ENCODE measurements around the gene P4HA1.

P4HA1 gene

DNA sequence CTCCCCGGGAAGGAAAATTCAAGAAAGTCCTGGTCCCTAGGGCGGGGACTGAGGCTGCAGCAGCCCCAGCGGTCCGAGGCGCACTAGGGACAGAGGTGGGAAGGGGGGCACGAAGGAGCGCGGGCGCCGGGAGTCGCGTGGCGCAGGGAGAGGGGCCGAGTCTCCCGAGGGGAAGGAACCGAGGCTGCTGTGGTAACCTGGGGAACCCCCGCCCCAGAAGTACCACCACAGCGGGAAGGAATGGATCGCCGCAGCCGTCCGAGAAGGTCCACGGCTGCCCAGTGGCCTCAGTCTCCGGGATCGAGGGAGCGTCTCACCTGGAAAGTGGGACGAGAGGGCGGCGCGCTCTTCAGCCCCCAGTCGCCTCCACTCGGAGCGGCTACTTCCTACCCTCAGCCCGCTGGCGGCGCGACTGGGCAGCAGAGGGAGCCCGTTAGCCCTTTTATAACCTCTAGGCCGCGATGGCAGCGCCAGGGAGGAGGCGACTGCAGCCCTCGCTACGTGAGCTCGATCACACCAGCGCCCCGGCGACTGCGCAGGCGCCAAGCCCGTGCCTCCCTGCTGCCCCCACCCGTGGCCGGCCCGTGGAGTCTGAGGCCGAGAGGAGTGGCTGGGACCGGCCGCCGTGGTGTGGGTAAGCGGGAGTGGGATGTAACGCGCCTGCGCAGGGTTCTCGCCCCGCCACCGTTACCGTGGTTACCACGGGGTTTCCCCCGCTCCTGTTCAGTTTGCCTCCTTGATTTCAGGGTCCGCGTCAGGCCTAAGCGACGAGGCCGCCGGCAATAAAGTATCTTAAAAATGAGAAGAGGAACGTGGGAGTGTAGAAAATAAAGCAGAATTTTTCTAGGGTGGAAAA is at the start of gene P4HA1:
Gene P4HA1, minus strand, starts transcription at position 418 of the 856 bp plus-strand sequence. CDS start 21,983 bp downstream, outside the sequence.
- H3K4me2 ChIP-seq: peak within 1 kb of the TSS; percentile 50
- H3K27me3 ChIP-seq (ENCODE audit: insufficient read depth, low read depth): no peaks in the 10 kb centered on the region
- no peak within 1 kb of the TSS for H3K4me3 ChIP-seq (IDR thresholded peaks at IDR 0.05; ENCODE audit: insufficient read depth, low read depth, low read length)
- H3K36me3 ChIP-seq (ENCODE audit: insufficient read depth): no peaks in the 10 kb centered on the region
- peak within 1 kb of the TSS; percentile 89 for H3K9ac ChIP-seq
- peak within 1 kb of the TSS; percentile 81 for H3K27ac ChIP-seq
- H3K4me1 ChIP-seq (ENCODE audit: low read depth, poor library complexity, severe bottlenecking): peaks cover 16% of the 10 kb centered on the region
- peak within 1 kb of the TSS; percentile 93 for H2AFZ ChIP-seq (ENCODE audit: low read depth)
- peak; percentile 27; the same call in 1 of the 2 replicates for TF ChIP-seq CTCF (conservative IDR thresholded peaks at IDR 0.05; ENCODE audit: low read depth, low read length)
- H3K79me2 ChIP-seq (ENCODE audit: insufficient read depth, low read depth): peaks cover 20% of the 10 kb centered on the region
- no peaks in the 10 kb centered on the region for H4K20me1 ChIP-seq (ENCODE audit: insufficient read depth)

- TF ChIP-seq CTCF (conservative IDR thresholded peaks at IDR 0.05; ENCODE audit: low read depth, low read length): no peak
- Histone ChIP-seq H3K9ac (no peak overlapping the region), H3K36me3 (ENCODE audit: insufficient read depth) (peaks cover 4% of the 10 kb centered on the region; the same call in 1 of the 2 replicates), H4K20me1 (ENCODE audit: insufficient read depth) (no peaks in the 10 kb centered on the region), H3K4me2 (no peak overlapping the region), H2AFZ (ENCODE audit: low read depth) (no peak overlapping the region), H3K79me2 (ENCODE audit: insufficient read depth, low read depth) (no peaks in the 10 kb centered on the region), H3K27me3 (ENCODE audit: insufficient read depth, low read depth) (no peaks in the 10 kb centered on the region), H3K4me3 (IDR thresholded peaks at IDR 0.05; ENCODE audit: insufficient read depth, low read depth, low read length) (no peak overlapping the region), H3K27ac (no peak overlapping the region), H3K4me1 (ENCODE audit: low read depth, poor library complexity, severe bottlenecking) (no peaks in the 10 kb centered on the region)
Measured at GRCh38 chr10:73141603-73142002, 44.9 kb upstream of the P4HA1 start.

- no peaks in the 10 kb centered on the region for H3K4me1 ChIP-seq (ENCODE audit: low read depth, poor library complexity, severe bottlenecking)
- H3K9ac ChIP-seq: no peak overlapping the region
- no peak for TF ChIP-seq CTCF (conservative IDR thresholded peaks at IDR 0.05; ENCODE audit: low read depth, low read length)
- H3K27ac ChIP-seq: no peak overlapping the region
- H3K27me3 ChIP-seq (ENCODE audit: insufficient read depth, low read depth): no peaks in the 10 kb centered on the region
- H3K79me2 ChIP-seq (ENCODE audit: insufficient read depth, low read depth): no peaks in the 10 kb centered on the region
- no peak overlapping the region for H2AFZ ChIP-seq (ENCODE audit: low read depth)
- no peaks in the 10 kb centered on the region for H4K20me1 ChIP-seq (ENCODE audit: insufficient read depth)
- no peak overlapping the region for H3K4me2 ChIP-seq
- H3K4me3 ChIP-seq (IDR thresholded peaks at IDR 0.05; ENCODE audit: insufficient read depth, low read depth, low read length): no peak overlapping the region
- peaks cover 5% of the 10 kb centered on the region for H3K36me3 ChIP-seq (ENCODE audit: insufficient read depth)
Measured at GRCh38 chr10:73139251-73139650, 42.6 kb upstream of the P4HA1 start.

DNA sequence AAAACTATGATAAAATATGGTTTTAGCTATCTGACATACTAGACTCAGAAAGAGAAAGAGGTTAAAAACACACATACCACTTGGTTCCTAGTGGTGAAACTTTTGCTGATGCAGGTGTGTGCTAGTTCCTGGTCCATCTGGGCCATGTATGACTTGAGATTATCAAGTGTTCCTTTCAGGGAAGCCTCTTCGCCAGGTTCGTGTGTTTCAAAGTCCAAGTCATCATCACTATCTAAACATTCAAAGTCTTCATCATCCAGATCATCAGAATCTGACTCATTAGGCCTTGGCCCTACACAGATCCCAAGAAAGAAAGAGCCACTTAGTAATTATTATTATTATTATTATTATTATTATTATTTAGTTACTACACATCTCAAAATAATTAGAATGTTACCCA is 40.0 kb upstream of the P4HA1 start:
- Histone ChIP-seq H3K4me3 (IDR thresholded peaks at IDR 0.05; ENCODE audit: insufficient read depth, low read depth, low read length) (no peak overlapping the region), H3K4me2 (no peak overlapping the region), H3K27ac (no peak overlapping the region), H3K27me3 (ENCODE audit: insufficient read depth, low read depth) (no peaks in the 10 kb centered on the region), H3K4me1 (ENCODE audit: low read depth, poor library complexity, severe bottlenecking) (no peaks in the 10 kb centered on the region), H3K36me3 (ENCODE audit: insufficient read depth) (peaks cover 9% of the 10 kb centered on the region; the same call in 1 of the 2 replicates), H3K9ac (no peak overlapping the region), H2AFZ (ENCODE audit: low read depth) (no peak overlapping the region), H4K20me1 (ENCODE audit: insufficient read depth) (no peaks in the 10 kb centered on the region), H3K79me2 (ENCODE audit: insufficient read depth, low read depth) (no peaks in the 10 kb centered on the region)
- TF ChIP-seq CTCF (conservative IDR thresholded peaks at IDR 0.05; ENCODE audit: low read depth, low read length): no peak

Measured in KMS-11 (cell line).